HG03039 (cell line): ENCODE measurements around the gene FAM162A.
"Not testable (repeated sequence)": the region's sequence is repeated elsewhere in the genome, so short reads cannot be mapped to it uniquely, and the experiment has no call there.

ENCODE experiments used
- ATAC-seq: cut with Tn5 transposase; IDR thresholded peaks from one replicate; pipeline ENCODE4 v1.9.1; 2021; ENCODE audit warnings: mild to moderate bottlenecking, moderate library complexity; ENCODE audit not compliant: unreplicated experiment

The FAM162A gene

DNA sequence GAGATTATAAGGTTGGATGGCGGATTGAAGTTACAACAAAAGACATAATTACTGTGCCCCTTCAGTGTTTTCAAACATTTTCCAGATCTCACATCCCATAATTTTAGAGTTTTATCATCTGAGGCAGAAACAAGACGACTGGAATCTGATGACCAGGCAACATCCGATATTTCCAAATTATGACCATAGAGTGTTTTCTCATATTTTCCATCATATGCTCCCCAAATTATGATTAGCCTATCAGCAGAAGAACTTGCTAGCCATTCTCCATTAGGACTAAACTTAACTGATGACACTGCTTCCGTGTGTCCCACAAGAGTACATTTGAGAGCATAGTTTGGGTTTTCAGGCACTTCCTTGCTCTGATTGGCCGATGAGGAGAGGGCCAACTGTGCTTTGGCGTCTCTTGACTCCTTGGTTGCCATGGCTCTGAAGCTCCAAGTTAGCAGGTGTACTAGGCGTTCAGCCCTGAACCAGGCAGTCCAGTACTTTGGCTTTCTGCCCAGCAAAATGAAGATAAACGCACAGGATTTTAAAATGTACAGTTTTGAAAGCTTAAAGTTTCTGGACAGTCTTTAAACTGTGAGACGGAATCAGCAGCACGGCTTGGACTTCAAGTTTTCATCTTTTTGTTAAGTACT, 31.2 kb downstream of the FAM162A start:
- peak; percentile 45 for ATAC-seq

DNA sequence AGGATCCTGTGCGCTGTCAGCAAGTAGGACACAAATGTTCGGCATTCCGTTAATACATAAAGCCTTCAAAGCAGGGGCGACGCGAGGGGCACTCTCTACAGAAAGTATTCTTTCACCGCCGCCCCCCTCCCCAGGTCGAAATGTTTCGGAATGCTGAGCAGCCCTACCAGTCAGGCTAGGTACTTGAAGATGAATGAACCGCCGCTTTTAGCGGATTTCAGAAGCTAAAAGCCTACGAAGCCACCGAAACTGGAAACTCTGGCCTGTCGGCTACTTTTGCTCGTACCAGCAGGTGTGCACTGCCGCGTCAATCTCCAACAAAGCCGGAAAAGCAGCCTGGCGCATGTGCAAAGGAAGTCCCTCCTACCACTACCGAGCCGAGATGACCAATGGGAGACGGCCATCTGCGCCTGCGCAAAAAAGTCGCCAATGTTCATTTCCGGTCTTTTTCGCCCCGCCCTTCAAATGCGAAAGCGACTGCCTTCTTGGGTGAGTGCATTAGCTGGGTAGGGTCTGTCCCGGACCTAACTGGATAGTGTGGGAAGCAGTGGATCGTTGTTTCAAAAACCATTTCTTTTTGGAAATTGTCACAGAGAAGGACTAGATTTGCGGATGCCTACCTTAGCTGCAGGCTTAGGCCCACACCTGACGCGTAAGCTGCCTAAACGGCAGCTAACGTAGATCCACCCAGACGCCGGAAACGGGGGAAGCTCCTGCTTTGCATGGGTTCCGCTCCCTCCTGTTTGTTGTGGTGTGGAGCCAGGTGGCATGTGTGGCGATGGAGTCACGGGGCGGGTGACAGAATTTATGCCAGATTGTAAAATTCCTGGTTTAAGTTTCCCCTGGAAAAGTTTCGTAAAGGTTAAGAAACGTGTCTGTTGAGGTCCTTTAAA, 32.0 kb downstream of the FAM162A start, which contains the start of gene WDR5B:
WDR5B (minus strand) TSS at position 301 of the 893 bp plus-strand sequence. CDS start 534 bp downstream, outside the sequence.
- peak; percentile 79 for ATAC-seq

DNA sequence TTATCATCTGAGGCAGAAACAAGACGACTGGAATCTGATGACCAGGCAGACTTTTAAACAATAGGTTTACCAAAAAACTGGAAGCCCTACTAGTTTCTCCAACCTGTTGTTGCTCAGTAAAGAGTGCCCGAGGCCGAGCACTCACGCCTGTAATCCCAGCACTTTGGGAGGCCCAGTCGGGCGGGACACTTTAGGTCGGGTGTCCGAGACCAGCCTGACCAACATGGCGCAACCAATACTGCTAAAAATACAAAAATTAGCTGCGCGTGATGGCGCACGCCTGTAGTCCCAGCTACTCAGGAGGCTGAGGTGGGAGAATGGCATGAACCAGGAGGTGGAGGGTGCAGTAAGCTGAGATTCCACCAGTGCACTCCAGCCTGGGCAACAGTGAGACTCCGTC, 33.0 kb downstream of the FAM162A start:
- ATAC-seq, result no peak

DNA sequence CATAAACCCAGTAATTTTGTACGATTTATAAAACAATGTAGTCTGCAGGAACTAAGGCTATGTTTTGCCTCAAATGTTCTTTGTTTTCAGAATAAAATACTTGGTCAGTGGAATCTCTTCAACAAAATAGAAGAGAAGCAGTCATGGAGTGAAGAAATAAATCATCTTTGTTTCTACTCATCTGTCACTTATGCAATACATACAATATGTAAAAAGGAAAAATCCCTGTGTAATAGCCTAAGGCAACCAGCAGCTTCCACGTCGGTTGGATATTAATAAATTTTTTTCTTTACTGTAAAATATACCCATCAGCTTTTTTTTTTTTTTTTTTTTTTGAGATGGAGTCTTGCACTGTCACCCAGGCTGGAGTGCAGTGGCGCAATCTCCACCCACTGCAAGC, 37.1 kb downstream of the FAM162A start:
- no peak for ATAC-seq

DNA sequence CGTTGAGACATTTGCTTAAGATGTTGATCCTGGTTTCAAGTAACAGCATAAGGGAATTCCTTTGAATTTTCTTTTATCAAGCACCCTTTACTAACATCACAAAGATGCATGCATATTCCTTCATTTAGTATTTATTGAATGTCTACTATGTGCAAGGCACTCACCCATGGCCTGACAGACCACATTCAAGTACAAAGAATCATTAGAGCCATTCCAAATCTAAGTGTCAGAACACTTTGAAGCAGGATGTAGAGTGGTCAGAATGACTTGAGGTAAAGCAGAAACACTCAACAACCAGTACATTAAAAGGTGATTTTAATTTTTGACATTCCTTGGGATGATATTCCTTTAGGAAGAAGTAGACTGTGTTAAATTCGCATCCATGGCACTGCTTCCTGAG, 37.9 kb downstream of the FAM162A start:
- ATAC-seq, result no peak

DNA sequence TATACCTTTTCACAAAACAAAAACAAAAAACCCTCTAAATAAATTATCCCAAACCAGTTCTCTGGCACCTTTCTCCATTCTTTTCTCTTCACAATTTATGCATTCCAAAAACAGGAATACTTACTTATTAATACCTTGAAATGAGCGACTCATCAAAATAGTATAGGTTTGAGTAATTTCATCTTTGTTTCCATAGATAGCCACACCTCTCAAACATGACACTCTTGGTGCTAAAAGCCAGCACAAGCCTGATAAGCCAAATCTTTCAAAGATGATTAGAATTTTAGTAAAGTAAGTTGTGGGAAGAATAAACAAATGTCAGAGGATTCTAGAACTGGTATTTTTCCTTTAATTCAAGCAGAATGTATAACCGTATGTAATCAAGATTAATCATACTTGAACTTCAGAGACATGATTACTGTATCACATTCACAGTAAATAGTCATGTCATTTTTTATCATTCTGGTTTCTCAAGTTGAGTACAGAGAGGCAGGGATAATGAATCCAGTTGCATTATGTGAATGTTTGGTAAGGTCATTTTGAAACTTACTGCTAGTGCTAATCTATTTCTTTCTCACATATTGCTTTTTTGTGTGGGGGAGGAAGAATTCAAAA, 44.0 kb downstream of the FAM162A start:
- ATAC-seq, result peak; percentile 56

DNA sequence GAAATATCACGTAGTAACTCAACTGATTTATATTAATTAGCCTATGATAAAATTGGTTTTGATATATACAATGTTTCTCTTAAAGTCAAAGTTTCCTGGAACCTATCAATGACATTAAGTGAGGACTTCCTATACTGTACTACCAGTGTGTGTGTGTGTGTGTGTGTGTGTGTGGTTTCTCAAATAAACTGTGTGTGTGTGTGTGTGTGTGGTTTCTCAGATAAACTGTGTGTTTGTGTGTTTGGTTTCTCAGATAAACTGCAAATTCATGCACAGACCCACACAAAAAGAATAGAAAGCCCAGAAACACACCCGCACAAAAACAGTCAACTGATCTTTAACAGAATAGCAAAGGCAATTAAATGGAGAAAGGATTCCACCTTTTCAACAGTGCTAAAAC, 46.4 kb downstream of the FAM162A start:
- ATAC-seq, result no peak

DNA sequence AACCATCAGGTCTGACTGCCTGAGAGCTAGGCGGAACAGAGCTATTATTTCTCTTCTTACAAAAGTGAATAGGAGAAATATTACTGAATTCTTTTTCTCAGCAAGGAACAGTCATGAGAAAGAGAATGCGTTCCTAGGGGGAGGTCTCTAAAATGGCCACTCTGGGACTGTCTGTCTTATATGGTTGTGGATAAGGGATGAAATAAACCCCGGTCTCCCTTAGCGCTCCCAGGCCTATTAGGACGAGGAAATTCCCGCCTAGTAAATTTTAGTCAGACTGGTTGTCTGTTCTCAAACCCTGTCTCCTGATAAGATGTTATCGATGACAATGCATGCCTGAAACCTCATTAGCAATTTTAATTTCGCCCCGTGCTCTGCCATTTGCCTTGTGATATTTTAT, 52.0 kb downstream of the FAM162A start:
- no peak for ATAC-seq

DNA sequence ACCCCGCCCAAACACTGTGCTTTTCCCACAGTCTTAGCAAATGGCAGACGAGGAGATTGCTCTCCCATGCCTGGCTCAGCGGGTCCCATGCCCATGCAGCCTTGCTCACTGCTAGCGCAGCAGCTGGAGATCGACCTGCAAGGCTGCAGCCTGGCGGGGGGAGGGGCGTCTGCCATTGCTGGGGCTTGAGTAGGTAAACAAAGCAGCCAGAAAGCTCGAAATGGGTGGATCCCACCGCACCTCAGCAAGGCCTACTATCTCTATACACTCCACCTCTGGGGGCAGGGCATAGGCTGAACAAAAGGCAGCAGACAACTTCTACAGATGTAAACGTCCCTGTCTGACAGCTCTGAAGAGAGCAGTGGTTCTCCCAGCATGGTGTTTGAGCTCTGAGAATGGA, 59.1 kb downstream of the FAM162A start:
- ATAC-seq, result no peak

DNA sequence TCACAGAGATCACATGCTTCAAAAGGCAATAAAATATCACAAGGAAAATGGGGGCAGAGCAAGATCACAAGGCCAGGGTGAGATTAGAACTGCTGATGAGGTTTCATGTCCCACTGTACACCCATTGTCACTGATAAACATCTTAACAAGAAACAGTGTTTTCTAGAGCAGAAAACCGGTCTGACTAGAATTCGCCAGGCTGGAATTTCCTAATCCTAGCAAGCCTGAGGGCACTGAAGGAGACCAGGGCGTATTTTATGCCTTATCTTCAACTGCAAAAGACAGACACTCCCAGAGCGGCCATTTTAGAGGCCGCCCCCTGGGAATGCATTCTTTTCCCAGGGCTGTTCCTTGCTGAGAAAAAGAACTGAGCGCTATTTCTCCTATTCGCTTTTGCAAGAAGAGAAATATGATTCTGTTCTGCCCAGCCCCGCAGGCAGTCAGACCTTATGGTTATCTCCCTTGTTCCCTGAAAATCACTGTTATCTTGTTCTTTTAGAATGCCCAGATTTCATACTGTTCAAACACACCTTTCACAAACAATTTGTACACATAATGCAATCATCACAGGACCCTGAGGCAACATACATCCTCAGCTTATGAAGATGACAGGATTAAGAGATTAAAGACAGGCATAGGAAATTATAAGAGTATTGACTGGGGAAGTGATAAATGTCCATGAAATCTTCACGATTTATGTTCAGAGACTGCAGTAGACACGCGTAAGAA, 59.9 kb downstream of the FAM162A start:
- ATAC-seq, result not testable (repeated sequence)

DNA sequence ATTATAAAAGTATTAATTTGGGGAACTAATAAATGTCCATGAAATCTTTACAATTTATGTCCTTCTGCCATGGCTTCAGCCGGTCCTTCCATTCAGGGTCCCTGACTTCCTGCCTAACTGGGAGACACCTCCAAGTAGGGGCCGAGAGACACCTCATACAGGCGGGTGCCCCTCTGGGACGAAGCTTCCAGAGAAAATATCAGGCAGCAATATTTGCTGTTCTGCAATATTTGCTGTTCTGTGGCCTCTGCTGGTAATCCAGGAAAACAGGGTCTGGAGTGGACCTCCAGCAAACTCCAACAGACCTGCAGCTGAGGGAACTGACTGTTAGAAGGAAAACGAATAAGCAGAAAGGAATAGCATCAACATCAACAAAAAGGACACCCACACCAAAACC, 60.5 kb downstream of the FAM162A start:
- ATAC-seq, result not testable (repeated sequence)

DNA sequence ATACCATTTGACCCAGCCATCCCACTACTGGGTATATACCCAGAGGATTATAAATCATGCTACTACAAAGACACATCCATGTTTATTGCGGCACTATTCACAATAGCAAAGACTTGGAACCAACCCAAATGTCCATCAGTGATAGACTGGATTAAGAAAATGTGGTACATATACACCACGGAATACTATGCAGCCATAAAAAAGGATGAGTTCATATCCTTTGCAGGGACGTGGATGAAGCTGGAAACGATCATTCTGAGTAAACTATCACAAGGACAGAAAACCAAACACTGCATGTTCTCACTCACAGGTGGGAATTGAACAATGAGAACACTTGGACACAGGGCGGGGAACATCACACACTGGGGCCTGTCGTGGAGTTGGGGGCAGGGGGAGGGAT, 64.2 kb downstream of the FAM162A start:
- ATAC-seq, result not testable (repeated sequence)

DNA sequence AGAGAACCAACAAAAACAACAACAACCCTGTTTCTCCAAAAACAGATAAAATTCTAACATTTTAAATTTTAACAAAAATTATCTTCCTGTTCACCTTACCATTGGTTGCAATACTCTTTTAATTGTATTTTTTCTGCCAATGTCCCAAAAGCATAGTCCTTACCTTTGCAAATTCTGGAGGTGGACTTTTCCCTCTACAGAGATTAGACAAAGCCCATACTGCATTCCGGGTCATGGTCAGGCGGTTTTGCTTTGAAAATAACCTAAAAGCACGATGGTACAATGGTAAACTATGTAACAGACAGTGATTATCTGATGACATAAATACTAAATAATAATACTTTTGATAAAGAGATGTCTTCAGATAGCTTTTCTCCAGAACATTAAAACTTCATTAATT, 67.4 kb downstream of the FAM162A start:
- no peak for ATAC-seq

DNA sequence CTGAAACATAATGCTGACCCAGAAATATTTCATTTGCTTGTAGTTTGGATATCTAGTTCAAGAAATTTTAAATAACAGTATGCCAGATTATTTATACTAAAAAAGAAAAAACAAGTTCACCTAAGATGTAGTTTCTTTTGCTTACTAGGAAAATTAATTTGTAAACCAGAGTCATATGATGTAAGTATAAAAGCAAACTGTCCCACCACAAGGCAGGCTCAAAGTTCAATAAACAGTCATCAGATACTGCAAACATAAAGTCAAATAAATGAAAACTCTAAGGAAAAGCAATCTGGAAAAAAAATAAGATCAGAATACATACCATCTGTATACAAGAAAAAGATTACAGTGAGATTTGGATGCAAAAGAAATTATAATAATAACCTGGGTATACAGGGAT, 72.1 kb downstream of the FAM162A start:
- ATAC-seq, result no peak

DNA sequence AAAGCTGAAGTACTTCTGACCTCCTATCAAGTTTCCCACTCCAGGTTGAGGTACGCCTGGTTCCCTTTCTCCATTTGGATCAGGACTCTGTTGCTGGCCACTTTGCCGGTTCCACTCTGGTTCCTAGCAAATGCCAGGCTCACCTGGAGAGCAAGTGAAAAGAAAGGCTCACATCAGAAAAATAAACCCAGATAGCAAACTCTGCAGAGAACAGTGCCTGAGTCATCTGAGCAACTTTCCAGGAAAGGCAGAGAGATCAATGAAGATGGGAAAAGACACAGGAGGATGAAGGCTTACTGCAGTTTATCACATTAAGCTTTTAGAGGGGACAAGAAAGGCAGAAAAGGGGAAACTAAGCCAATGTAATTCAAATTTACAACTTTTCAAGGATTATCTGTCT, 73.7 kb downstream of the FAM162A start:
- ATAC-seq, result no peak

DNA sequence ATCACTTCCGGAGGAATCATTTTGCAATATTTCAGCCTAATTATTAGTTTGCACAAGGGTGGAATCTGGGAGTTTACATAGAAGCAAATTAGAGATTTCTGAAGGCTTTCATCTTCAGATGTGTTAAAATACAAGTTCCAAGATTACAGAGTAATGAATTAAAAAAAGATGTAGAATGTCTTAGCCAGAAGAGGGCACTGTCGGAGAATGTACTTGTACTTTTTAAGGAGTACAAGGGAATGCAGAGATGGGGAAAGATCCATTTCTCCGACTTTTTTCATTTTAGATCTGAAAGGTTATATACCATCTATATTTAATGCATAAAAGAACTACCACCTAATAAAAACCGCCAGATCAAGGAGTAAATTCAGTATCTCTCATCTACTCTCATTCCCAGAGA, 75.0 kb downstream of the FAM162A start:
- no peak for ATAC-seq

DNA sequence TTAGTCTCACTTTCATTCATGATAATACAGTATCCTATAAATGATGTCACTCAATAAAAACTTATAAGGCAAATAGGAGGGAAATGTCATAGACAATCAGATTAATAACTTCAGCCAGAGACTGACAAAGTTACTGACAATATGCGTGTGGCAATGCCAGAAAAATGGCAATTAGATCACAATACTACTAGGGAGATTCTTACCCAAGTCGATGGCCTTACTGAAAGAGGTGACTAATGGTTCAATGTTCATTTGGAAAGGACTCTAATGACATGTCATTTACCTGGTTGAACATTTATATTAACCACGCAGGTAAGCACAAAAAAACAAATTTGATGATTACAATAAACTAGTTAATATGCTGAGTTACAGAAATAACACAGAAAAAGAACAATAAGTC, 77.8 kb downstream of the FAM162A start:
- ATAC-seq, result no peak
